ENCODE data around the gene ZDHHC17.

Gene ZDHHC17

DNA sequence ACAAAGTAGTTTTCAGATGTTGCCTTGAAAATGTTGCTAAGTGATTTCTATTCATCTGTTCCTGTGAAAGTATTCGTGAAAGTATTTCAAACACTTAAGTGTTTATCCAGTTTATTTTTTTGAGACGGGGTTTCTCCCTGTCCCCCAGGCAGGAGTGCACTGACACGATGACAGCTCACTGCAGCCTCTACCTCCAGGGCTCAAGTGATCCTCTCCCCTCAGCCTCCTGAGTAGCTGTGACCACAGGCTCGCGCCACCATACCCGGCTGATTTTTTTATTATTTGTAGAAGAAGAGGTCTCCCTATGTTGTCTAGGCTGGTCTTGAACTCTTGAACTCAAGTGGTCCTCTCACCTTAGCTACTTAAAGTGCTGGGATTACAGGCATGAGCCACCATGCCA is 1.7 kb downstream of the ZDHHC17 start:
- no peak for TF ChIP-seq EP300 (IDR thresholded peaks at IDR 0.05; ENCODE audit: borderline replicate concordance)

DNA sequence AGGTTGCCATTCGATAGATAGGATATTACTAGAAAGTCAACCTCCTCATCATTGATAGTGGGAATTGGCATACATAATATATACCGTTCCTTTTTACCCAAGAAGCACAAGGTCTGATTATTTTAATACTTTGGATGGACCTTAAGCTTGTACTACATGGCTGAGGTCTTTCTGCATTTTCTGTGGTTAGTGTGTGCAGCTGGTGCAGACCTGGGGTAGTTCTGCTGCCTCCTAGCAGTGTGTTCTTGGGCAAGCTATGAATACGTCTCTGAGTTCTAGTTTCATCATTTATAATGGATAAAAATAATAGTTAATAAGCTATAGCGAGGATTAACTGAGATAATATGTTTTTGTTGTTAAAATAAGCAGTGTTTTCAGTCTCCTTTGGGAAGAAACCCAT is 2.2 kb downstream of the ZDHHC17 start:
- TF ChIP-seq, protein P1, sequence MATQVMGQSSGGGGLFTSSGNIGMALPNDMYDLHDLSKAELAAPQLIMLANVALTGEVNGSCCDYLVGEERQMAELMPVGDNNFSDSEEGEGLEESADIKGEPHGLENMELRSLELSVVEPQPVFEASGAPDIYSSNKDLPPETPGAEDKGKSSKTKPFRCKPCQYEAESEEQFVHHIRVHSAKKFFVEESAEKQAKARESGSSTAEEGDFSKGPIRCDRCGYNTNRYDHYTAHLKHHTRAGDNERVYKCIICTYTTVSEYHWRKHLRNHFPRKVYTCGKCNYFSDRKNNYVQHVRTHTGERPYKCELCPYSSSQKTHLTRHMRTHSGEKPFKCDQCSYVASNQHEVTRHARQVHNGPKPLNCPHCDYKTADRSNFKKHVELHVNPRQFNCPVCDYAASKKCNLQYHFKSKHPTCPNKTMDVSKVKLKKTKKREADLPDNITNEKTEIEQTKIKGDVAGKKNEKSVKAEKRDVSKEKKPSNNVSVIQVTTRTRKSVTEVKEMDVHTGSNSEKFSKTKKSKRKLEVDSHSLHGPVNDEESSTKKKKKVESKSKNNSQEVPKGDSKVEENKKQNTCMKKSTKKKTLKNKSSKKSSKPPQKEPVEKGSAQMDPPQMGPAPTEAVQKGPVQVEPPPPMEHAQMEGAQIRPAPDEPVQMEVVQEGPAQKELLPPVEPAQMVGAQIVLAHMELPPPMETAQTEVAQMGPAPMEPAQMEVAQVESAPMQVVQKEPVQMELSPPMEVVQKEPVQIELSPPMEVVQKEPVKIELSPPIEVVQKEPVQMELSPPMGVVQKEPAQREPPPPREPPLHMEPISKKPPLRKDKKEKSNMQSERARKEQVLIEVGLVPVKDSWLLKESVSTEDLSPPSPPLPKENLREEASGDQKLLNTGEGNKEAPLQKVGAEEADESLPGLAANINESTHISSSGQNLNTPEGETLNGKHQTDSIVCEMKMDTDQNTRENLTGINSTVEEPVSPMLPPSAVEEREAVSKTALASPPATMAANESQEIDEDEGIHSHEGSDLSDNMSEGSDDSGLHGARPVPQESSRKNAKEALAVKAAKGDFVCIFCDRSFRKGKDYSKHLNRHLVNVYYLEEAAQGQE (IDR thresholded peaks at IDR 0.05; ENCODE audit: low read depth): no peak
- TF ChIP-seq FOXM1 (IDR thresholded peaks at IDR 0.05; ENCODE audit: borderline replicate concordance, low read depth) (no peak), CREB1 (IDR thresholded peaks at IDR 0.05; ENCODE audit: low read depth) (no peak), EGR1 (IDR thresholded peaks at IDR 0.05) (no peak), TEAD4 (IDR thresholded peaks at IDR 0.05) (no peak), NFIC (IDR thresholded peaks at IDR 0.05) (no peak), EP300 (IDR thresholded peaks at IDR 0.05; ENCODE audit: borderline replicate concordance) (no peak), TAF1 (IDR thresholded peaks at IDR 0.05; ENCODE audit: low read depth) (no peak), TCF12 (IDR thresholded peaks at IDR 0.05; ENCODE audit: low read depth) (no peak), RAD21 (IDR thresholded peaks at IDR 0.05; ENCODE audit: low read depth) (no peak)
- TF ChIP-seq, protein P2, sequence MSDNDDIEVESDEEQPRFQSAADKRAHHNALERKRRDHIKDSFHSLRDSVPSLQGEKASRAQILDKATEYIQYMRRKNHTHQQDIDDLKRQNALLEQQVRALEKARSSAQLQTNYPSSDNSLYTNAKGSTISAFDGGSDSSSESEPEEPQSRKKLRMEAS (IDR thresholded peaks at IDR 0.05): no peak
- TF ChIP-seq, protein P3, sequence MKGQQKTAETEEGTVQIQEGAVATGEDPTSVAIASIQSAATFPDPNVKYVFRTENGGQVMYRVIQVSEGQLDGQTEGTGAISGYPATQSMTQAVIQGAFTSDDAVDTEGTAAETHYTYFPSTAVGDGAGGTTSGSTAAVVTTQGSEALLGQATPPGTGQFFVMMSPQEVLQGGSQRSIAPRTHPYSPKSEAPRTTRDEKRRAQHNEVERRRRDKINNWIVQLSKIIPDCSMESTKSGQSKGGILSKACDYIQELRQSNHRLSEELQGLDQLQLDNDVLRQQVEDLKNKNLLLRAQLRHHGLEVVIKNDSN (IDR thresholded peaks at IDR 0.05): no peak

DNA sequence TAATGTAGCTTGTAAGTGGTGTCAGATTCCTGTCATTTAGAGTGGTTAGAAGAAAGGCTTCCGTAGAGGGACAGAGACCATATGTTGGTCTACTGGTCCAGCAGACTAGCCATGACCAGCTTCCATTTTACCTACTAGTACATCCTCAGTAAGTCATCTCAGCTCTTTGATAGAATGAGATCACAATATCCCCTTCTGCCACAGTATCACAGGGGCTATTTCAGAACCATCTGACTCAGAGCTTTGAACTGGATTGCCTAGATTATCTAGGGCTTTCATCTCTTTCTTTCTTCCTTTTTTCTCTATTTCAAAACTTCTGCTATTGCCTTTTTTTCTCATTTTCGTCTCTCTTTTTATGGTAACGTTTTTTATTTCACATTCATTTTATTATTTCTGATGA is 4.7 kb downstream of the ZDHHC17 start:
- TF ChIP-seq CEBPB (IDR thresholded peaks at IDR 0.05) (no peak), YY1 (IDR thresholded peaks at IDR 0.05; ENCODE audit: low read depth) (no peak)

DNA sequence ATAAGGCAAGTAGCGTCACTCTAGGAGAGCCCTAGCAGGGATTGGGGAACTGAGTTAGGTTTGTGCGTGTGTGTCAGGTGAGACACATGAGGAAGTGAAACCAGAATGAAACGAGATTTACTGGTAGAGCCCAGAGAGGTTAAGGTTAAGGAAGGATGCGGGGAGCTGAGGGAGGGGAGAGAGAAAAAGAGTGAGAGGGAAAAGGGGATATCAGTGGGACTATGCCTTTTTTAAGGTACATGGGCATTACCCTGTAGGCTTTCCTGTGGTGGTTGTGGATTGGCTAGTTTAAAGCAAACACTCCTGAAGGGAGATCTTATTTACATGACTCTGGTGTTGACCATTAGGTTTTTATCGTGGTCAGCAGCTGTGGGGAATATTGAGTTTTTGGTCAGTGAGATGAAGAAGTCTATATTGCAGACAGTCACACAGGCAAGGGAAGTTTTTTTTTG is 13.9 kb downstream of the ZDHHC17 start:
- no peak for TF ChIP-seq EP300 (IDR thresholded peaks at IDR 0.05; ENCODE audit: borderline replicate concordance)
- no peak for TF ChIP-seq NFIC (IDR thresholded peaks at IDR 0.05)
- no peak for TF ChIP-seq EGR1 (IDR thresholded peaks at IDR 0.05)
- TF ChIP-seq, protein P1 (IDR thresholded peaks at IDR 0.05; ENCODE audit: low read depth): no peak
- no peak for TF ChIP-seq TEAD4 (IDR thresholded peaks at IDR 0.05)
- TF ChIP-seq, protein P3 (IDR thresholded peaks at IDR 0.05): no peak
- TF ChIP-seq, protein P2 (IDR thresholded peaks at IDR 0.05): no peak
- TF ChIP-seq TAF1 (IDR thresholded peaks at IDR 0.05; ENCODE audit: low read depth): no peak
- no peak for TF ChIP-seq CEBPB (IDR thresholded peaks at IDR 0.05)

DNA sequence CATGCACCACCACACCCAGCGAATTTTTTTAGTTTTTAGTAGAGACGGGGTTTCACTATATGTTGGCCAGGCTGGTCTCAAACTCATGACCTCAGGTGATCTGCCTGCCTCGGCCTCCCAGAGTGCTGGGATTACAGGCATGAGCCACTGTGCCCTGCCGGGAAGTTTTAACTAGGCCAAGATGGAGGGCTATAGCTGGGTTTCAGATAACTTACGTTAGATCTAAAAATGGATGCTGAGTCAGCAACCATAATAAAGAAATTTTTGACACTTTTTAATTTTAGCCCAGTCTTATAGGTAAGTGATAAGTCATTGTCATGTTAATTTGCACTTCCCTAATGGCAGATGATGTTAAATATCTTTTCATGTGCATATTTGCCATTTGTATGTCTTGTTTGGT is 14.4 kb downstream of the ZDHHC17 start:
- no peak for TF ChIP-seq CEBPB (IDR thresholded peaks at IDR 0.05)
- no peak for TF ChIP-seq EP300 (IDR thresholded peaks at IDR 0.05; ENCODE audit: borderline replicate concordance)
- no peak for TF ChIP-seq RAD21 (IDR thresholded peaks at IDR 0.05; ENCODE audit: low read depth)
- TF ChIP-seq, protein P2 (IDR thresholded peaks at IDR 0.05): no peak
- TF ChIP-seq EGR1 (IDR thresholded peaks at IDR 0.05): no peak
- TF ChIP-seq, protein P3 (IDR thresholded peaks at IDR 0.05): no peak
- TF ChIP-seq CREB1 (IDR thresholded peaks at IDR 0.05; ENCODE audit: low read depth): no peak
- no peak for TF ChIP-seq TCF12 (IDR thresholded peaks at IDR 0.05; ENCODE audit: low read depth)

DNA sequence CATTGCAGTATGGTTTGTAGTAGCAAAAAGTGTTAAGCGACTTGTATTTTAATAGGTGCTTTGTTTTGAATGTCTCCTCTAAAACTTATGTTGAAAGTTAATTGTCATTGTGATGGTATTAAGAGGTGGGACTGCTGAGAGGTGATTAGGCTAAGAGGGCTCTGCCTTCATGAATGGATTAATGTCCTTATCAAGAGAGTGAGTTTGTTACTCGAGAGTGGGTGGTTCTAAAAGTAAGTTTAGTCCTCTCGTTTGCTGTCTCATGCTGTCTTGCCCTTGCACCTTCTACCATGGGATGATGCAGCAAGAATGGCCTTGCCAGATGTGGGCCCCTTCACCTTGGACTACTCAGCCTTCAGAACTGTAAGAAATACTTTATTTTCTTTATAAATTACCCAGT is 17.4 kb downstream of the ZDHHC17 start:
- TF ChIP-seq EP300 (IDR thresholded peaks at IDR 0.05; ENCODE audit: borderline replicate concordance): no peak
- TF ChIP-seq FOXM1 (IDR thresholded peaks at IDR 0.05; ENCODE audit: borderline replicate concordance, low read depth): no peak
- TF ChIP-seq CEBPB (IDR thresholded peaks at IDR 0.05): no peak
- no peak for TF ChIP-seq RAD21 (IDR thresholded peaks at IDR 0.05; ENCODE audit: low read depth)
- TF ChIP-seq, protein P3 (IDR thresholded peaks at IDR 0.05): no peak
- no peak for TF ChIP-seq TEAD4 (IDR thresholded peaks at IDR 0.05)
- TF ChIP-seq CREB1 (IDR thresholded peaks at IDR 0.05; ENCODE audit: low read depth): no peak
- no peak for TF ChIP-seq EGR1 (IDR thresholded peaks at IDR 0.05)
- TF ChIP-seq, protein P1 (IDR thresholded peaks at IDR 0.05; ENCODE audit: low read depth): no peak
- no peak for TF ChIP-seq NFIC (IDR thresholded peaks at IDR 0.05)
- TF ChIP-seq, protein P2 (IDR thresholded peaks at IDR 0.05): no peak
- no peak for TF ChIP-seq YY1 (IDR thresholded peaks at IDR 0.05; ENCODE audit: low read depth)
- TF ChIP-seq ZBTB7A (IDR thresholded peaks at IDR 0.05; ENCODE audit: low read depth): no peak
- TF ChIP-seq TAF1 (IDR thresholded peaks at IDR 0.05; ENCODE audit: low read depth): no peak
- no peak for TF ChIP-seq TCF12 (IDR thresholded peaks at IDR 0.05; ENCODE audit: low read depth)

Data from Ishikawa (cell line).